DMS153 treated with DMSO at 0.1 percent for 48 hours (cell line): Measurements from ENCODE around the gene CLMN.

Experiments used
- DNase-seq: peaks from one replicate; lab custom pipeline; 2025; ENCODE audit not compliant: unreplicated experiment; lab: John Stamatoyannopoulos, UW

The CLMN gene

DNA sequence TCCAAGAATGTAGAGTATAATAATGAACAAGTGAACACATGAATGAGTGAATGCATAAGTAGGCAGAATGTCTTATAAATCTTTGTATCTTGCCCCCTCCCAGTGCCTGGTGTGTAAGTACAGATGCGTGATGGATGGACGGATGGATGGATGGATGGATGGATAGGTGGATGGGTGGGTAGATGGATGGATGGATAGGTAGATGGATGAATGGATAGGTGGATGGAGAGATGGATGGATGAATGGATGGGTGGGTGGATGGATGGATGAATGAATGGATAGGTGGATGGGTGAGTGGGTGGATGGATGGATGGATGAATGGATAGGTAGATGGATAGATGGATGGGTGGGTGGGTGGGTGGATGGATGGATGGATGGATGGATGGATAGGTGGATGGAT, 74.4 kb downstream of the CLMN start:
- DNase-seq, result no peak

DNA sequence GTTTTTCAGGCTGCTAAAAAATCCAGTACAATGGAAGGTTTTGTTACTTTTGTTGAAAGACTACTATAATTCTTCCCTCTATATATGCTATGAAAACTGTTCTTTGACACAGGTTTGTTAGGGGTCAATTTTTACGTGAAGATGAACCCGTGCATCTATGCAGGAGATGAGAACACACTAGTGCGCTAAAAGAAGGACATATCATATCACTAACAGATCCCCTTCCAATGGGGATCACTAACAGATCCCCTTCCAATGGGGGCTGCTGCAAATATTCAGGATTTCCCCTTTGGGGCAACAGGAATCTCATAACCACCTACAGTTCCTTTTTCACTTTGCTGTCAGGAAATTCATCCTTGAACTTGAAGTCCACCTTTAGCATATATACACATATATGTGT, 75.1 kb downstream of the CLMN start:
- DNase-seq, result no peak

DNA sequence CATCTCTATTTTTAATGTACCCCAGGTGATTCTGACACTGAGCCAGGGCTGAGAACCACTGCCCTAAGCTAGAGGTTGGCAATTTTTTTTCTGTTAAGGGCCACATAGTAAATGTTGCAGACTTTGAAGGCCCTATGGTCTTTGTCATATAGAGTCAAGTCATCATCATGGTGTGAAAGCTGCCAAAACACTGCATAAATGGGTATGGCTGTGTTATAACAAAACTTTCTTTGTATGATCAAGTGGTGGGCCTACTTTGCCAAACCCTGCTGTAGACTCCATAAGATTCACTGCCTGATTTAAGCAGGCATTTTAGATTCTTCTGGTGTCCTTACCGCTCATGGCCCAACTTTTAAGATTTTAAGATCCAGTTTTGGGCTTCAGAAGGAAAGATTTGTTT, 76.8 kb downstream of the CLMN start:
- DNase-seq, result no peak

DNA sequence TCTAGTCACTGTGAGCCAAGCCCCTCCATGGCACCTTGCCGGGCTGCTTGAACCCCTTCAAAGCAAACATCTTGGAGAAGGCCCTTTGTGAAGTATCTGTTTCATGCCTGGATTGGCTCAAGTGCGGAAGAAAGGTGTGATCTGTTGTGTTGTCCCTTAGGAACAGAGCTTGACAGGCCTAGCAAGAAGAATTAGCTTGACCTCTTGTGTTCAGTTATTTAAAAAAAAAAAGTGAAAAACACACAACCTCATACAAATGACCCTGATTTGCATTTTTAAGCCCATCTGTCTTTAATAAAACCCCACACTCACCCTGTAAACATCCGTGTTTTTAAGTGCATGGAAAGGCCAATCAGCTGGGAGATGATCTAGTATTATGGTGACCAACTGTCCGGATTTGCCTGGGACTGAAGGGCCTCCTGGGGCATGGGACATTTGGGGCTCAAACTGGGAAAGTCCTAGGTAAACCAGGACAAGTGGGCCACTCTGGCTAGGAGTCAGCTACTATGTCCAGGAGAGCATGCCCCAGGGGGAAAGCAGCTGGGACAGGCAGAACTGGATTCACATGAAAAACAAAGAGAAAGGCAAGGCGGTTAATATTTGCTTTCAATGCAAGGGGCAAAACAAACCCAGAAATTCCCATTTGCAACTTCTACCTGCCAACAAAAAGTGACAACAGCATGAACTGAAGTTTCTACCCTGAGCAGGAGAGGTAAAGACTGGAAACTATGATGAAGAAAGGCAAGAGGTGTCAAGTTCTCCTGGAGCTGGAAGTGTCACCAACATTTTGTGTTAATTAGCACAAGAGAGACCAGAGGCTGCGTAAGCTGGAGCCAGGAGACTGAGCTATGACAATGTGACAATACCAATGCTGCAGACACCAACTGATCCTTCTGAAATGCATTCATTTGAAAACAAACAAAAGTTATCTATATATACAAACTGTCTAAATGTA, 78.6 kb downstream of the CLMN start:
- no peak for DNase-seq

DNA sequence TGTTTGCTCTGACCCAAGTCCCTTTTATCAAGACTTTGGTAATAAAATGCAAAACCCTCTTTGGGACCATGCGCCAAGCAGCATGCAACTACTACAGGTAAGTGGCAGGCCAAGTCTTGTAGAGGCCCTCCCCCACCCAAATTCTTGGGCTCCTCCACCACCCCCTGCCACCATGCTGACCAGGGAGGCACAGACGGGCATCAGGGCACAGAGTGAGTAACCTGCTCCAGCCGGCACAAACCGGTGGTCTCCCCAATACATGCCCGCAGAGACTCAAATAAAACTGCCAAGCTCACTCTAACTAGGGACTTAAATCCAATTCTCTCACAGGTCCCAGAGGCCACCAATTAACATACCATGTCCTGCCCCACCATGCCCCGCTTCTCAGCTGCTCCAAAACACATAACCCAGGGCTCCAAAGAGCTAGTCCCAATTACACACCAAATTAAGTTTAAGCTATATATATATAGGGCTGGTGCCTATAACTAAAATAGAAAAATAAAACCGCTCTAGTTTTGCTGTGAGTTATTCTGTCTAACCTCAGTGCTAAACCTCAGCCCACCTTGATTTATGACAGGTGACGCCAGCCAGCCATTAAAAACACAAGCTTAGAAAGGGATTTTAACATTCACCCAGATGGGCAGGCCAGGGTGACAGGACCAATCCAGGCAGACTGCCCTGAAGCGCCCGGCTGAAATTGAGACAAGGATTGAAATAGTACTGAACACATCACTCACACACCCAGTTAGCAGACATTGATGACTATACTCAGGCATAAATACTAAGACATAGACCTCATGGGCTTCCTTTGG, 81.0 kb downstream of the CLMN start:
- DNase-seq, result no peak

DNA sequence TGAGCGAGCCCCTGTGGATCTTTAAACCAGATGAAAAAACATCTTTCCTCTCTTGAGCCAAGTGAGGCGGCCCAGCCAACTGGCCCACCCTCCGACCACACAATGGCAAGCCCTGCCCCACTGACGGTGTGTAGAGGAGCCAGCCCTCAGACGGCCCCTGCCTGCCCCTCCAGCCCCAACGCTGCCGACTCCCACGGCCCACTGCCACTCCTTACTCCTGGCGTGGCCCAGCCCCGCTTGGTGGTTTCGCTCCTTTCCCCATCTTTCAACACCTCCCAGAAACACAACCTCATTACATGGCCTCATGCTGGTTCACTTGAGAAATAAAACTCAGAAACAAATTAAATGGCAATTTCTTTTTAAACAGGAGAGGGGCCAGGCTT, 81.8 kb downstream of the CLMN start:
- DNase-seq, result no peak

DNA sequence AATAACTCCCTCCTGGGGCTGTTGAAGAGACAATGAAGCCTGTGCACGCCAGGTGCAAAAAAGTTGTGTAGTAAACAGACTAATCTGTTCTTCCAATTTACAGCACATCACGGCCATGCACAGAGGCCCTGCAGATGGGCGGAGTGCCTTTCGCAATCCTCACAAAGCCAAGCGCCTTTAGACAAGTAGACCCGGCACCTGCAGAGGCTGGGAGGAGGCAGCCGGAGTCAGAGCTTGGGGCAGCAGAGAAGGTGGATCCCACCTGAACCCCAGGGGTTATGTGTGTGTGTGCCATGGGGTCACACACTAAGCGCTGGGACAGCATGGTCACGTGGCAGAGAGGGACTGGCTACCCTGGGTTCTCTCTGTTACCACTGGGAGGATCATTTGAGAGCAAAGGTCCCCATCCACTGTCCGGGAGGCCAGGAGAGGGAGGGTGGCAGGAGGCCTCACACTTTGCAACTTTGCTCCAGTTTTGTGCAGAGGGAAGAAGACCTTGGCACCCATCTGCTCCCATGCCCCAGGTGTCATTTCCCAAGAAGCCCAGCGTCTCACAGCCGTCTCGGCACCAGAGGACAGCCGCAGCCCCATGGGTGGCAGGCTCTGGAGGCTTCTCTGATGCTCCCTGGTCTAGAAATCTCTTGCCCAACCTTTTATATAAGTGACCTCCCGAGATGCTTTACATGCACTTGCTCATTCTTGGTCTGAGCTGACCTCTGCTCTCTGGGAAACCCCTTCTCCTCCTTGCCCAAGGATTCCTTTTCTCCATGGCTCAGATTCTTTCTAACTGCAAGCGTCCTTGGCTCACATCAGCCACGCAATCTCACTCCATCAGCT, 82.4 kb downstream of the CLMN start:
- no peak for DNase-seq

DNA sequence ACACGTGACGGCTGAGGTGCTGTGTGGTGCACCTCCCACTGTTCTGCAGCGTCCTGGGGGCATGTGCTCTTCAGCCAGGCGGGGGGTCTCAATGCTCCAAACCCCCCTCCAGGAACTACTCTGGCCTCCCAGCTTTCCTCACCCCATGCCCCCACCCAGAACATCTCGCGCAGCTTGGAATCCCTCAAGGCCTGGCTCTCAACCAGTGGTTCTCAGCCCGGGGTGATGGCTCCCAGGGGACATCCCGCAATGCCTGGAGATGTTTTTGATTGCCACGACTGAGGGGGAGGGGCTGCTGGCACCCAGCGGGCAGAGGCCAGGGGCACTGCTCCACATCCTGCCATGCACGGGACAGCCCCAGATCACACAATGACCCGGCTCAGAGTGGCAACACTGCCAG, 83.5 kb downstream of the CLMN start:
- DNase-seq, result no peak

DNA sequence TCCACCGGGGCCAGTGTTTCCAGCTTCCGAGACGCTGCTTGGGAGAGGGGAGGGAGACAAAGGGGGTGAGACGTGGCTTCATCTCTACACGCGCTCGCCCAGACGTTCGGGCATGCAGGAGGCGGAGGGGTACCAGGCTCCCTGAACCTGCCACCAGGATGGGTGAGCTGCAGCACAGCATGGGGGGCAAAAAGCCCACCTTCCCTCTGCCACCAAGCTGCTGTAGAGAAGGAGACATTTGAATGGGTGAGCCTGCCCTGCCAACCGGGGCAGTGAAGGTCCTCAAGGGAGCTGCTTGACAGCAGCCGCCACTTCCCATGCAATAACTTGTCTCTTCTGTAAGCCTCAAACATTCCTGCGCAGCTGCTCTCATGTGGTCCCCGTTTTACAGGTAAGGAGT, 83.9 kb downstream of the CLMN start:
- DNase-seq, result no peak

DNA sequence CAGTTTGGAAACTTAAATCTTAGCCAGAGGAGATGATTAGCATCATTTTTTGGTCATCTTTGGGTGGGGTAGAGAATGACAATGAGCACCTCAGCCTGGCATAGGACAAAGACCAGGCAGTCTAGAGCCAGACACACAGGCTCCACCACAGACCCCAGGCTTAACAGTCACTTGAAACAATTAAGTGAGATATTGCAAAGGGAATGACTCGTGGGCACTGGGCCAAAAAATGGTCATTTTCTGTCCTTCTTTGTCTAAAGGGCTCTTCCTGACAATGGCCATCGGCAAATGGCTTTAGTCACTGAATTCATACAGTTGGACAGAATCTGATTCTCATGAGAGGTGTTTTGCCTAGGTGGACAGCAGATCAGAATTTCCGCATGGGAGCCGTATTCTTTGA, 84.4 kb downstream of the CLMN start:
- DNase-seq, result no peak

DNA sequence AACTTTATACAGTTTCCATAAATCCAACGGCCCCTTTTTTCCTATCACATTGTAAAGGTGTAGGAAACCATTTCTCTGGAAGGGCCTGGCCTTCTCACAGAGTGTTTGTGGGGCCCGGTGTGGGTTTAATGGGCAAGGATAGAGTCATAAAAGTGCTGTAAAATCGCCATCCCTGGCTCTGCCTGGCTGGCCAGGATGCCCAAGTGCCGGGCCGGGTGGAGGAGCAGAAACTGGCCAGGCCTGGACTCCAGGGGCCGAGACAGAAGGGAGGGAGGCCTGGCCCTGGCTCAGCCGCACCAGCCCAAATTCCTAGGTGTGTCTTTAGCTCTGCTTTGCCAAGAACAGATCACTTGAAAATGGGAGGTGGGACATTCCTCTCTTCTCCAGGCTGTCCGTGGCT, 85.3 kb downstream of the CLMN start:
- no peak for DNase-seq

DNA sequence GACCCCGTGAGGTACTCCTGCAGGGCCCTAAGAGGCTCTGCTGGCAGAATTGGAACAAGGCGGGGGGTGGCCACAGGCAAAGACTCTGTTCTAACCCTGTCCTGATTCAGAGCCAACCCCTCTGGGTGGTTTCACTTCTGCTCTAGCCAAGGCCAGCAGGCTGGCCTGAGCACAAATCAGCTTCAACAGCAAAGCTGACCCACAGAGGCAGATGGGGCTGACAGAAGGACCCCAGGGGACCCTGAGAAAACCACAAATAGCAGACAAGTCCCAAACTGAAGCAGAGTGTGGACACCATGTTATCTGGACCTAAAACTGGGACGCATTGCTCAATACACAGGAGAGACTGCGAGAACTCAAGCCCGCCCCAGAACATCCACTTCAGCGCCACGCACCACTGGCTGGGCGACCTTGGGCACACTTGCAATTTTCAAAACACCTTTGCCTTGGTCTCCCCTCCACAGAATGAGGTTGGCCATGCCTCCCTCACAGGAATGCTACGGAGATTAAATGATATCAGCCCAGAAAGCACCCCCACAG, 85.9 kb downstream of the CLMN start:
- DNase-seq, result no peak

DNA sequence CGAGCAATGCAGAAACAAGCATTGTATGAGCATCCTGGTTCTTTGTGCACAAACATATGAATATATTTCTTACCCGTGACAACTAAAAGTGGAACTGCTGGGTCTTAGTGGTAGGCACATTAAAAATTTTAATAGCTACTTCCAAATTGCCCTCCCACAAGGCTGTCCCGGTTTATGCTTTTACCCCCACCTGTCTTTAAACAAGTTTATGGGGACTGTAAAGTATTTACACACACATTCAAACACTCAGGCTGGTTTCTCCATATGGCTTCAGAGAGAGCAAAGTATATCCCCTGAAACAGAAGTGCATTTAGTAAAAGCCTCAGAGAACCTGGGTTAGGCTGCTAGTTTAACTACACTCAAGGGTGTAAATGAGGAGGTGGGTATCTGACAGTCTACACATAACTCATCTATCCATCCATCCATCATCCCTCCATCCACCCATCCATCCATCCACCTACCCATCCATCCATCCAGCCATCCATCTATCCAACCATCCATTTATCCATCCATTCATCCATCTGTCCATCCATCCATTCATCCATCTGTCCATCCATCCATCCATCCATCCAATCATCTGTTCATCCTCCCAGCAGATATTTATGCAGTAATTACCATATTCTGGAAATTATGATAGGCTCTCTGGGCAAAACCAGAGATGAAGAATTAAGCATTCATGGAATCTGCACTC, 86.7 kb downstream of the CLMN start:
- no peak for DNase-seq

DNA sequence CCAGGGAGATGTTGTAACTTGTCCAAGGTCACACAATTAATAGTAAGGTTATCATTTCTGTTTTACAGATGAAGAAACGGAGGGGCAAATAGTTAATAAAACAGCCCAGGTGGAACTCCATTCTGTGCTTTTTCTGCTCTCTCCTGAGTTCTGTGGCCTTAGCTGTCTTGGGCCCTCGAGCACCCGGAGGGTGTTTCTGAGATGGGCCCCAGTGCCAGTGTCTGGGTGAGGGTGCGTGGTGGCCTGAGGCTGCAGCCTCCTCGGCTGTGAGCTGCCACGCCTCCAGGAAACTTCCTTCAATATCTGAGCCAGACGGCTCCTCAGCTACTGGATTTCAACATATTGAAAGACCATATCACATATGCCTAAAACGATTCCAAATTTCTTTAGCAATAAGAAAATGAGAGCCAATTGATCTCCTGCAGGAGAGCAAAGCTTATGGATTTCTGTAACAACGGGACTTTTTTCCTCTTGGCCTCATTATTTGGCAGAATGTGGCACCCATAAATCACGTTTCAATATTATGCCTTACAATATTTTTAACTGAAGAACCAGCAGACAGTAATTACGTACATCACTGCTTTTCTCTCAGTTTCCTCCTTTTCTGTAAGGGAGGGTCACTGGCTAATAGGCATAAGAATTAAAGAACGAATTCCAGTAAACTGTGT, 87.6 kb downstream of the CLMN start:
- DNase-seq, result no peak

DNA sequence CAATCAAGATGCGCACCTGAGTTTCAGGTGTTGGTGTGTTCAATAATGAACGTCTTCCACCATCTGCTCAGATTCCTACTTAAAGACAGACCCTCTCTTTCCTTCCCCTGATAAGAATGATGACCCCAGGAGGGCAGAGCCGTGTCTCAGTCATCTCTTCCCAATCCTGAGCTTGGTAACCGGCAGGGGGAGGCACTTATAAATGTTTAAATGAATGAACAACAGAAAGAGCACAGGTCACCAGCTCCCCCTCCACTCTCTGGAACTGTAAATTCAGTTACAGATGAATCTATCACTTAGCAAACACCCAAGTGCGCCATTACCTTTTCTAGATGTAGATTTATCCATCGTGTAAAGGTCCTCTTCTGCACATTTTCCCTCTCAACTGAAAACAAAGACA, 90.0 kb downstream of the CLMN start:
- DNase-seq, result no peak

DNA sequence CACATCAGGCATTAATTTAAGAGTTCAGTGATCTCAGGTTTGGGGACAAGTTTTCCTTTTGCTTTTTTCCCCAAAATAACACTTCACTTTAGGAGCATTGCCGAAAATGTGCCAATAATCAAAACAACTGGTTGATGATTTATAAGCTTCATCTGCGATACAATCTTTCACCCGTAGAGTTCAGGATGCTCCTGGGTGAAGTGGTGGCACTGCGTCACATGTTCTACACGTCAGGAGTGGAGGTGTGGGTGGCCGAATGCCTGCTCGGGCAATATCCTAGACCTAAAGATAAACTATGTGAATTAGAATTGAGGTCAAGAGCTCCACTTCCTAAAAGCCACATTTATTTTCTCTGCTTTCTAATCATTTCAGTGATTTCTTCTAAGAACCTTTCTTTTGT, 91.5 kb downstream of the CLMN start:
- DNase-seq, result no peak

DNA sequence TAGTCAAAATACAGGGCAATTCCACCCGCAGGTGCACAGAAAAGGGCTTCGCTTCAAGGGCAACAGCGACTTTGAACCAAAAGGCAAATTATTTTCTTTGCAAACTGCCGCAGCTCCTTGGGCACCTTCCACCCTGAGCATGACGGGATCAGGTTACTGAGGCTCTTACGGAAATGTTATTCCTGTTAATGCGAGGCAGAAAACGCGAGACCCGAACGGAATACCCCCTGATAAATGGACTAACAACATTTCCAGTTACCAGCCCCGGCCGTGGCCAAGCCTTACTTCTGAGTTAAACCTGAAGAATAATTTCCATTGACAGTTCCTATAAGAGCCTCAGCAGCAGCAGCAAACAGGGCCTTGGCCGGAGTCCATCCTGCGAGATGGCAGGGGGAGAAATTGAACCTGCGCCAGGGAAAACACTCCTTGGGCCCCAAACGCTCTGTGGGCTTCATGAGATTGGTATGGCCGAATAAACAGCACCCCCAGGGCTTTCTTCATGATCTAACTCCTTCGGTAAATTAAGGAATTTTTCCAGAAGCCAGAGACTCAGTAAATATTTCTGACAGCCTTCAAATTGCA, 92.3 kb downstream of the CLMN start:
- DNase-seq, result peak; percentile 43

DNA sequence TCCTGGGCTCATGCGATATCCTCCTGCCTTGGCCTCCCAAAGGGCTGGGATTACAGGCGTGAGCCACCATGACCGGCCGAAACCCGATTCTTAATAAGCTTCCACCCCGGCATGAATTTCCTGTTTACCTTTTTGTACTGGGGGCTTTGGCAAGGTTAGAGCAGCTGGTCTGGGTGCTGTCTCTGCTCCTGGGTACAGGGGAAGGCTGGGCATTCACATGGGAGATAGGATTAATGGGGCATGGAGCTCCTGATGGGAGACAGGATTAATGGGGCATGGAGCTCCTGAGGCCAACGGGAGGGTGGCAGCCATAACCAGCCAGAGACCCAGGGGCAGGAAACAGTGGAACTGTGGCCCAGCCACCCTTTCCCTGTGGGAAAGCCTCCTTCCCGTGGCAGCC, 92.9 kb downstream of the CLMN start:
- DNase-seq, result peak; percentile 43

DNA sequence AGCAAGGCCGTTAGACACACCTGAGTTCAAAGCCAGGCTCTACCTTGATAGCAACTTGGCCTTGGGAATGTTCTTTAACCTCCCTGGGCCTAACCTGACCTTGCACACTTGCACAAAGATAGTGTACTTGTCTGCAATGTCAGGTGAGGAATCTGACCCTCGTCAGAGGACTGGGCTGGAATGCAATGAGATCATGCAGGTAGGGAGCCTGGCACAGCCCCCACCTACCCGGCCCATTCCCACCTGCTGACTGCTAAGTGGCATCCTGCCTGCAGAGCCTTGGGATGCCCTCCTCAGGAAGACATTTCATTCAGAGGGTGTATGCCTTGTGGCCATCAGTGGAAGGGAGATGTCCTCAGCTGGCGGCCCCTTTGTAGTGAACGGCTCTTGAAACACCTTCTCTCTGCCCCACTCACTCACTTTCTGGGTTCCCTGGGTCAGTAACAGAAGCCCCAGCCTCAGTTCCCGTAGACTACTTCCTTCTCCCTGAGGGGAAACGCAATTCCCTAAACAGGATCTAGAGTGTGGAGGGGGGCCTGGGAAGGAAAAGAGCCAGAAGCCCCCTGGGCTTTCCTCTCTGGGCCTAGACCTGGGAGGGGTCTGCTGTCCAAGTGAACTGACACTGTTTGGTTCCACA, 94.3 kb downstream of the CLMN start:
- DNase-seq, result no peak
